Epithelial cell of proximal tubule (primary cell): Measurements from ENCODE around the gene TENM4. TPM values are rescaled to one million over a fixed set of nuclear protein-coding genes. Genes with fewer than 3 reads are reported as not detected.

Experiments
- DNase-seq: peaks from one replicate; pipeline ENCODE4 v3.0.0-alpha.2; 2011; ENCODE audit warnings: low read depth
- H3K4me3 ChIP-seq: 2 replicates; pipeline ENCODE4 v1.5.1; 2011; ENCODE audit warnings: low read depth, mild to moderate bottlenecking, low read length
- CTCF ChIP-seq: conservative IDR thresholded peaks from 2 replicates; pipeline ENCODE4 v1.5.1; 2012; ENCODE audit warnings: low read depth, mild to moderate bottlenecking, low read length
- total RNA-seq: library from RNA; depleted of rRNA; stranded (reverse); fragments of >200 nt; gene quantifications from 2 replicates; pipeline ENCODE4 v1.2.3, GENCODE V29; 2015

TENM4 gene
- total RNA-seq, 1 donor from 2014 or later: 22.2 TPM

- no peak for DNase-seq
- no peak for TF ChIP-seq CTCF
Measured at GRCh38 chr11:79388201-79388600, 52.6 kb downstream of the TENM4 start.

GRCh38 chr11:79383874-79384273 lies 57.0 kb downstream of the TENM4 start:
- DNase-seq: no peak
- no peak for TF ChIP-seq CTCF
- no peak overlapping the region for H3K4me3 ChIP-seq

More at GRCh38 chr11:79388201-79388600, 52.6 kb downstream of the TENM4 start:
- H3K4me3 ChIP-seq: no peak overlapping the region

GRCh38 chr11:79382301-79383050 lies 58.4 kb downstream of the TENM4 start:
- TF ChIP-seq CTCF: no peak
- DNase-seq: no peak

GRCh38 chr11:79381036-79381435 lies 59.8 kb downstream of the TENM4 start:
- no peak for DNase-seq
- TF ChIP-seq CTCF: no peak
- H3K4me3 ChIP-seq: no peak overlapping the region

More at GRCh38 chr11:79382301-79383050, 58.4 kb downstream of the TENM4 start:
- H3K4me3 ChIP-seq: no peak overlapping the region

- DNase-seq: no peak
- no peak for TF ChIP-seq CTCF
- no peak overlapping the region for H3K4me3 ChIP-seq
Measured at GRCh38 chr11:79377406-79377805, 63.4 kb downstream of the TENM4 start.

GRCh38 chr11:79375818-79376550 lies 64.8 kb downstream of the TENM4 start:
- no peak for TF ChIP-seq CTCF
- no peak for DNase-seq
- H3K4me3 ChIP-seq: no peak overlapping the region
